ENCODE results near the gene BAIAP2. TPM values are rescaled to one million over a fixed set of nuclear protein-coding genes. Genes with fewer than 3 reads are reported as not detected.

Gene BAIAP2
- total RNA-seq, 1 experiment from 2014 or later, result 67.0 TPM

DNA sequence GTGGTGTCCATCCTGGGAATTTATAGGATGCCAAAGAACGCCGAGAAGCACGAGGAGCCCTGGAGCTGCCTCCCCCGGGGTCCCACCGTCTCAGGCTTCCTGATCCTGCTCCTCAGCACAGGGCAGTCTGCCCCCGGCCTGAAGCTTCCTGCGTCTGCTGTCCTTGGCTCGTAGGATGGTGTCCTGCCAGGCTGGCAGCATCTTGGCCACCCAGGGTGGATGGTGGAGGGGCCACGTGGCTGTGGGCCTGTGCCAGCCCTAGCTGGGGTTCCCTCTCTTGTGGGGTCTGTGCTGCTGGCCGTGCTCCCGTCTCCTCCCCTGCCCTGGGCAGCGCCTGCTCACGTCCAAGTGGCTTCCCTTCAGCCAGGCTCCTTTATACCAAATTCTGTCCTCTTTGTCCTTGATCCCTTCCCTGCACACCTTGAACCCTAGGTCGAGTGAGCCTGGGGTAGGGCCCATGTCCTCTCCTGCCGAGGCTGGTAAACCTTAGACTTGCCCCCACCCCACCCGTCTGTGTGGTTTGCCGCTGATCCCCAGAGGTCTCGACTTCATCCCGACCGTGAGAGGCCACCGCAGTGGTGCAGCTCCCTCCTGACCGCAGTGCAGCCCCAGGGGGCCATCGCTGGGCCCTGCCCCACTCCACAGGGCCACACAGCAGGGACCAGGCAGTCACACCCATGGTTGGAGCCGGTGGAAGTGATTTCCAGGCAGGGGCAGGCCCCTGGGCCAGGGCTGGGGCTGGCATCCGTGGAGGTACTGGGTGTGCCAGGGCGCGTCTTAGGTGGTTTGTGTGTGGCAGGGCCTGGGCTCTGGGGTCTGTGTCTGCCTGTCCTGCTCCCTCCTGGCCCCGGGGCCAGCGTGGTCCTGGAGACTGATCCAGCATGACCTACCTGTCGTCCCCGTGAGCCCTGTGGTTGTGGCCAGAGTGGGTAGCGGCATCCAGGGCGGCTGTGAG lies 46.5 kb downstream of the BAIAP2 start:
- BruUV-seq (replicated peaks), result no TSS peak
- CTCF ChIA-PET, result no interaction called here
- intact Hi-C loops (cut with micrococcal nuclease), result no loop called here
- Mint-ChIP-seq H3K9me3 (ENCODE audit: unreplicated experiment) (no peaks in the 10 kb centered on the region), H3K4me3 (ENCODE audit: unreplicated experiment) (no peak overlapping the region), H3K27ac (ENCODE audit: low read depth, unreplicated experiment) (no peak overlapping the region), H3K36me3 (ENCODE audit: insufficient read depth, unreplicated experiment) (peaks cover 29% of the 10 kb centered on the region), H3K4me1 (ENCODE audit: insufficient read depth, unreplicated experiment) (no peaks in the 10 kb centered on the region), H3K27me3 (ENCODE audit: insufficient read depth, unreplicated experiment) (no peaks in the 10 kb centered on the region)
- DNase-seq (ENCODE audit: unreplicated experiment), result no peak
- TF ChIP-seq, protein P1, sequence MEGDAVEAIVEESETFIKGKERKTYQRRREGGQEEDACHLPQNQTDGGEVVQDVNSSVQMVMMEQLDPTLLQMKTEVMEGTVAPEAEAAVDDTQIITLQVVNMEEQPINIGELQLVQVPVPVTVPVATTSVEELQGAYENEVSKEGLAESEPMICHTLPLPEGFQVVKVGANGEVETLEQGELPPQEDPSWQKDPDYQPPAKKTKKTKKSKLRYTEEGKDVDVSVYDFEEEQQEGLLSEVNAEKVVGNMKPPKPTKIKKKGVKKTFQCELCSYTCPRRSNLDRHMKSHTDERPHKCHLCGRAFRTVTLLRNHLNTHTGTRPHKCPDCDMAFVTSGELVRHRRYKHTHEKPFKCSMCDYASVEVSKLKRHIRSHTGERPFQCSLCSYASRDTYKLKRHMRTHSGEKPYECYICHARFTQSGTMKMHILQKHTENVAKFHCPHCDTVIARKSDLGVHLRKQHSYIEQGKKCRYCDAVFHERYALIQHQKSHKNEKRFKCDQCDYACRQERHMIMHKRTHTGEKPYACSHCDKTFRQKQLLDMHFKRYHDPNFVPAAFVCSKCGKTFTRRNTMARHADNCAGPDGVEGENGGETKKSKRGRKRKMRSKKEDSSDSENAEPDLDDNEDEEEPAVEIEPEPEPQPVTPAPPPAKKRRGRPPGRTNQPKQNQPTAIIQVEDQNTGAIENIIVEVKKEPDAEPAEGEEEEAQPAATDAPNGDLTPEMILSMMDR (IDR thresholded peaks at IDR 0.05; ENCODE audit: unreplicated experiment), result no peak
- POLR2A ChIA-PET, result no interaction called here

DNA sequence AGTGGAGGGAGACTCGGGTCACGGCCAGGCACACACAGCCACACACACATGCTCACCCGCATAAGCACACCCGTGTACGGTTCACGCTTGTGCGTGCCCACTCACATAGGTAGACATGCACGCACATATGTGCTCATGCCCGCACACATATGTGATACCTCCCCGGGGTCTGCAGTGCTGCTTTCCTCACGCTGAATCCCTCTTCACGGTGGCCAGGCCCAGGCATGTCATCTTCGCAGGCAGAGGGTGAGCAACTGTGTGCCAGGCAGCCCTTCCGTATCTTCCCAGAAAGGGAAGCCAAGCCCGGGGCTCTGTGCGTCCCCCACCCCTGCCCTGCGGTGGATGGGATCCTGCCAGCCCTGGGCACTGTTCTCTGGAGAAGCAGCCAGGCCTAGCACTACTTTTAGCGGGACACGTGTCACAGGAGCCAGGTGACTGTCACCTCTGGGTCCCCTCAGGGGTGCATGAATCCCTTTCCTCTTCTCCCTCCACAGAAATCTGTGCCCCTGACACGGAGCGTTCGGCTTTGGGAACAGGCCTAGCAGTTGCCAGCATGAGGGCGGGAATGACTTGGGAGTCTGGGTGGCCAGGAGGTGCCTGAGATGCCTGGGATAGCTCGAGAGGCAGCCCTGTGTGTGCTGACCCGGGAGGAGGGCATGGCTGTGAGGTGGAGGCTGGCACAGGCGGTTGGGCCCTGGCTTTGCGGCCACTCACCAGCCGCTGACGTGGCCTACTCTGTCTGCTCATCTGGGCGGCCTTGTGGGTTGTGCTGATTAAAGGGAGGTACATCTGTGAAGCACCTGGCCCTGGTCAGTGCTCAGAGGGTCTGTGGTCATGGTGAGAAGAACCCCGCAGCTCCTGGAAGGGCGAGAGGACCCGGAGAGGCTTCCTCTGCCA lies 47.5 kb downstream of the BAIAP2 start:
- no peaks in the 10 kb centered on the region for H3K27me3 Mint-ChIP-seq (ENCODE audit: insufficient read depth, unreplicated experiment)
- H3K27ac Mint-ChIP-seq (ENCODE audit: low read depth, unreplicated experiment), result no peak overlapping the region
- no peak overlapping the region for H3K4me3 Mint-ChIP-seq (ENCODE audit: unreplicated experiment)
- no peaks in the 10 kb centered on the region for H3K9me3 Mint-ChIP-seq (ENCODE audit: unreplicated experiment)
- intact Hi-C loops (cut with micrococcal nuclease), result no loop called here
- peaks cover 29% of the 10 kb centered on the region for H3K36me3 Mint-ChIP-seq (ENCODE audit: insufficient read depth, unreplicated experiment)
- TF ChIP-seq, protein P1 (IDR thresholded peaks at IDR 0.05; ENCODE audit: unreplicated experiment), result no peak
- no TSS peak for BruUV-seq (replicated peaks)
- peaks cover 8% of the 10 kb centered on the region for H3K4me1 Mint-ChIP-seq (ENCODE audit: insufficient read depth, unreplicated experiment)
- ChIA-PET POLR2A (interaction anchor here (0.6 kb wide), 1 partner anchor 551 kb away, joined by 3 read pairs; no protein-coding TSS in a partner anchor), CTCF (interaction anchor here (1.2 kb wide), 1 partner anchor 19 kb away, joined by 6 read pairs; no protein-coding TSS in a partner anchor)
- no peak for DNase-seq (ENCODE audit: unreplicated experiment)

DNA sequence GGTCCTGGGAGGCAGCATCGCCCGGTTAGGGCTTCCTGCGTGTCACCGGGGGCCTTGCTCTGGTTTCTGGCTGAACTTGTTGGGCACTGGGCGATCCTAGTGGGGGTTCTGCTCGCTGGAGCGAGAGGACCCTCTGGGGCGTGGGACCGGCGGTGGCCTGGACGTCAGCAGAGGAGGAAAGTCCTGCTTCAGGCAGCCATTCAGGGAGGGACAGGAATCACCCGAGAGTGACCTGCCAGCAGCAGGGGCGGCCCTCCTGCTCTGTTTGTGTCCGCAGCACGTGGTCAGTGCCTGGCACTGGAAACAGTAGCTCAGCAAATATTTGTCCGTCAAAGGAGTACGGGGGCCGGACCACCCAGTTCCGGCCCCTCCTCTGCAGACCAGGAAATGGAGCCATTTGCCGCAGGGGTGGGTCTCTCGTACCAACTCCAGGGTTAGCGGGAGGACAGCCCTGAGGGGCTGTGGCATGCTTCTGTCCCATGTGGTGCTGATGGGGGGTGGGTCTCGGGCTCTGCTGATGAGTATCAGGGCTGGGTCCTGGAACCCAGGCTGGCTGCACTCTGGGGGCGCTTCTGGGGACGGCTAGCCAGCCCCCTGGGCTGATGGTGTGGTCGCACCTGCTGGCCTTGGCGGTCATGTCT lies 48.3 kb downstream of the BAIAP2 start:
- Mint-ChIP-seq H3K36me3 (ENCODE audit: insufficient read depth, unreplicated experiment) (peaks cover 37% of the 10 kb centered on the region), H3K27ac (ENCODE audit: low read depth, unreplicated experiment) (no peak overlapping the region), H3K4me3 (ENCODE audit: unreplicated experiment) (no peak overlapping the region), H3K9me3 (ENCODE audit: unreplicated experiment) (no peaks in the 10 kb centered on the region), H3K4me1 (ENCODE audit: insufficient read depth, unreplicated experiment) (peaks cover 10% of the 10 kb centered on the region), H3K27me3 (ENCODE audit: insufficient read depth, unreplicated experiment) (no peaks in the 10 kb centered on the region)
- no peak for DNase-seq (ENCODE audit: unreplicated experiment)
- ChIA-PET CTCF (interaction anchor here (1.2 kb wide), 1 partner anchor 19 kb away, joined by 6 read pairs; no protein-coding TSS in a partner anchor), POLR2A (interaction anchor here (0.6 to 0.7 kb wide), 2 partner anchors 552 to 1344 kb away, joined by 3 read pairs; no protein-coding TSS in a partner anchor)
- no TSS peak for BruUV-seq (replicated peaks)
- TF ChIP-seq, protein P1 (IDR thresholded peaks at IDR 0.05; ENCODE audit: unreplicated experiment), result no peak
- intact Hi-C loops (cut with micrococcal nuclease), result no loop called here

Measured in MCF 10A (cell line).